Measurements from ENCODE around the gene WNT1.

The WNT1 gene

GRCh38 chr12:48994224-48995085, 16.3 kb downstream of the WNT1 start:
- no peak overlapping the region for H3K4me3 ChIP-seq (ENCODE audit: control insufficient read depth, low read depth, low read length)
- DNase-seq (ENCODE audit: low read depth): no peak
- no peak for TF ChIP-seq CTCF (conservative IDR thresholded peaks at IDR 0.05; ENCODE audit: control insufficient read depth, insufficient read depth, low read depth, low read length)

GRCh38 chr12:48995086-48995879, 17.2 kb downstream of the WNT1 start:
- peak; percentile 63 for TF ChIP-seq CTCF (conservative IDR thresholded peaks at IDR 0.05; ENCODE audit: control insufficient read depth, insufficient read depth, low read depth, low read length)
- H3K4me3 ChIP-seq (ENCODE audit: control insufficient read depth, low read depth, low read length): peak overlapping the region; percentile 27
- DNase-seq (ENCODE audit: low read depth): peak; percentile 73

GRCh38 chr12:48996794-48997718, 18.9 kb downstream of the WNT1 start:
- peak; percentile 57 for DNase-seq (ENCODE audit: low read depth)
- no peak overlapping the region for H3K4me3 ChIP-seq (ENCODE audit: control insufficient read depth, low read depth, low read length)
- peak; percentile 67 for TF ChIP-seq CTCF (conservative IDR thresholded peaks at IDR 0.05; ENCODE audit: control insufficient read depth, insufficient read depth, low read depth, low read length)

GRCh38 chr12:48997719-48998496, 19.8 kb downstream of the WNT1 start:
- DNase-seq (ENCODE audit: low read depth): no peak
- no peak overlapping the region for H3K4me3 ChIP-seq (ENCODE audit: control insufficient read depth, low read depth, low read length)
- TF ChIP-seq CTCF (conservative IDR thresholded peaks at IDR 0.05; ENCODE audit: control insufficient read depth, insufficient read depth, low read depth, low read length): no peak

GRCh38 chr12:48998497-48999353, 20.6 kb downstream of the WNT1 start:
- TF ChIP-seq CTCF (conservative IDR thresholded peaks at IDR 0.05; ENCODE audit: control insufficient read depth, insufficient read depth, low read depth, low read length): no peak
- DNase-seq (ENCODE audit: low read depth): peak; percentile 42
- peak overlapping the region; percentile 7 for H3K4me3 ChIP-seq (ENCODE audit: control insufficient read depth, low read depth, low read length)

All from fibroblast of mammary gland (primary cell).